Jurkat, Clone E6-1 (cell line): ENCODE data around the gene RNF8.
"Not testable (repeated sequence)": the region's sequence is repeated elsewhere in the genome, so short reads cannot be mapped to it uniquely, and the experiment has no call there.

Source experiments
- DNase-seq: peaks from one replicate; pipeline ENCODE4 v3.0.0-alpha.2; 2011; ENCODE audit warnings: low read depth, low spot score
- H3K4me3 ChIP-seq: 2 replicates; pipeline ENCODE4 v1.5.1; 2011; ENCODE audit warnings: mild to moderate bottlenecking, low read length, control low read depth, moderate library complexity

RNF8 gene

GRCh38 chr6:37320646-37321045 lies 33.1 kb upstream of the RNF8 start:
- H3K4me3 ChIP-seq = no peak overlapping the region
- DNase-seq = no peak

- H3K4me3 ChIP-seq = no peak overlapping the region
- no peak for DNase-seq
These were observed 32.7 kb upstream of the RNF8 start for GRCh38 chr6:37321101-37321500.

GRCh38 chr6:37321516-37322415 lies 32.0 kb upstream of the RNF8 start:
- DNase-seq = no peak
- H3K4me3 ChIP-seq = no peak overlapping the region

- H3K4me3 ChIP-seq = no peak overlapping the region
- no peak for DNase-seq
These were observed 30.2 kb upstream of the RNF8 start for GRCh38 chr6:37323580-37323979.

- no peak for DNase-seq
- H3K4me3 ChIP-seq = no peak overlapping the region
These were observed 29.4 kb upstream of the RNF8 start for GRCh38 chr6:37324131-37325033.

- not testable (repeated sequence) for H3K4me3 ChIP-seq, DNase-seq
These were observed 23.4 kb upstream of the RNF8 start for GRCh38 chr6:37330345-37330744.

GRCh38 chr6:37331047-37331446 lies 22.7 kb upstream of the RNF8 start:
- no peak for DNase-seq

GRCh38 chr6:37332894-37333293 lies 20.9 kb upstream of the RNF8 start:
- no peak overlapping the region for H3K4me3 ChIP-seq
- DNase-seq = no peak

More at GRCh38 chr6:37331047-37331446, 22.7 kb upstream of the RNF8 start:
- H3K4me3 ChIP-seq = no peak overlapping the region

GRCh38 chr6:37334047-37334446 lies 19.7 kb upstream of the RNF8 start:
- no peak overlapping the region for H3K4me3 ChIP-seq
- DNase-seq = no peak

GRCh38 chr6:37338317-37338716 lies 15.5 kb upstream of the RNF8 start:
- not testable (repeated sequence) for DNase-seq

GRCh38 chr6:37338745-37339255 lies 15.0 kb upstream of the RNF8 start:
- DNase-seq = no peak
- H3K4me3 ChIP-seq = no peak overlapping the region

More at GRCh38 chr6:37338317-37338716, 15.5 kb upstream of the RNF8 start:
- H3K4me3 ChIP-seq = not testable (repeated sequence)

GRCh38 chr6:37339741-37340638 lies 13.8 kb upstream of the RNF8 start:
- no peak for DNase-seq
- no peak overlapping the region for H3K4me3 ChIP-seq

GRCh38 chr6:37340639-37340943 lies 13.2 kb upstream of the RNF8 start:
- no peak for DNase-seq
- no peak overlapping the region for H3K4me3 ChIP-seq

- peak; percentile 33 for DNase-seq
- no peak overlapping the region for H3K4me3 ChIP-seq
These were observed 10.5 kb upstream of the RNF8 start for GRCh38 chr6:37343248-37343647.

GRCh38 chr6:37344308-37344707 lies 9.5 kb upstream of the RNF8 start:
- no peak for DNase-seq
- no peak overlapping the region for H3K4me3 ChIP-seq

- not testable (repeated sequence) for DNase-seq, H3K4me3 ChIP-seq
These were observed 8.0 kb upstream of the RNF8 start for GRCh38 chr6:37345804-37346203.

- no peak overlapping the region for H3K4me3 ChIP-seq
- DNase-seq = no peak
These were observed 6.6 kb upstream of the RNF8 start for GRCh38 chr6:37347177-37347576.

GRCh38 chr6:37347670-37348111 lies 6.1 kb upstream of the RNF8 start:
- H3K4me3 ChIP-seq = no peak overlapping the region
- DNase-seq = no peak

GRCh38 chr6:37351027-37351426 lies 2.8 kb upstream of the RNF8 start:
- H3K4me3 ChIP-seq = no peak overlapping the region
- no peak for DNase-seq
